Measurements from ENCODE around the gene SLC39A11.
"Not testable (repeated sequence)": the region's sequence is repeated elsewhere in the genome, so short reads cannot be mapped to it uniquely, and the experiment has no call there.

SLC39A11 gene

GRCh38 chr17:72816406-72816805, 276.1 kb downstream of the SLC39A11 start:
- DNase-seq = no peak

GRCh38 chr17:72813481-72813880, 279.0 kb downstream of the SLC39A11 start:
- no peak for DNase-seq

GRCh38 chr17:72812823-72813222, 279.7 kb downstream of the SLC39A11 start:
- DNase-seq = no peak

GRCh38 chr17:72811976-72812687, 280.4 kb downstream of the SLC39A11 start:
- DNase-seq = peak; percentile 78

- DNase-seq = no peak
These were observed 281.4 kb downstream of the SLC39A11 start for GRCh38 chr17:72810991-72811508.

- no peak for DNase-seq
These were observed 286.5 kb downstream of the SLC39A11 start for GRCh38 chr17:72806011-72806410.

GRCh38 chr17:72804949-72805707, 287.4 kb downstream of the SLC39A11 start:
- DNase-seq = no peak

- DNase-seq = no peak
These were observed 289.8 kb downstream of the SLC39A11 start for GRCh38 chr17:72802726-72803125.

- no peak for DNase-seq
These were observed 295.3 kb downstream of the SLC39A11 start for GRCh38 chr17:72797142-72797541.

- no peak for DNase-seq
These were observed 296.5 kb downstream of the SLC39A11 start for GRCh38 chr17:72795941-72796340.

- no peak for DNase-seq
These were observed 298.3 kb downstream of the SLC39A11 start for GRCh38 chr17:72794152-72794551.

- DNase-seq = no peak
These were observed 299.7 kb downstream of the SLC39A11 start for GRCh38 chr17:72792771-72793170.

GRCh38 chr17:72790190-72790589, 302.3 kb downstream of the SLC39A11 start:
- DNase-seq = no peak

GRCh38 chr17:72789711-72790110, 302.8 kb downstream of the SLC39A11 start:
- DNase-seq = no peak

- no peak for DNase-seq
These were observed 303.4 kb downstream of the SLC39A11 start for GRCh38 chr17:72788950-72789585.

- DNase-seq = no peak
These were observed 306.3 kb downstream of the SLC39A11 start for GRCh38 chr17:72786209-72786608.

- no peak for DNase-seq
These were observed 309.3 kb downstream of the SLC39A11 start for GRCh38 chr17:72782985-72783701.

GRCh38 chr17:72782437-72782836, 310.1 kb downstream of the SLC39A11 start:
- not testable (repeated sequence) for DNase-seq

- peak; percentile 80 for DNase-seq
These were observed 314.0 kb downstream of the SLC39A11 start for GRCh38 chr17:72778169-72779151.

- DNase-seq = no peak
These were observed 316.6 kb downstream of the SLC39A11 start for GRCh38 chr17:72775919-72776318.

GRCh38 chr17:72775237-72775636, 317.3 kb downstream of the SLC39A11 start:
- no peak for DNase-seq

- DNase-seq = no peak
These were observed 318.3 kb downstream of the SLC39A11 start for GRCh38 chr17:72774236-72774635.
